Esophagus muscularis mucosa (tissue), 4 donors: Measurements from ENCODE around the gene NOSTRIN.

Experiments
- CTCF ChIP-seq, 3 experiments: fragments of 200-600 bp in 2 of 3; fragments of 450-650 bp in 1 of 3; sonication (generic) in 2 of 3; IDR thresholded peaks; one replicate each; pipeline ENCODE4 v1.5.1; 2017 to 2019; ENCODE audit warnings: antibody characterized with exemption in 3 of 3, mild to moderate bottlenecking in 2 of 3, moderate library complexity in 1 of 3
- EP300 ChIP-seq: sonication (generic); formaldehyde crosslinking; IDR thresholded peaks from one replicate; pipeline ENCODE4 v1.6.1; 2017; ENCODE audit warnings: antibody characterized with exemption
- POLR2A ChIP-seq: fragments of 450-650 bp; IDR thresholded peaks from one replicate; pipeline ENCODE4 v1.6.1; 2017; ENCODE audit warnings: antibody characterized with exemption, moderate library complexity, mild to moderate bottlenecking, low read depth
- POLR2AphosphoS5 ChIP-seq, 2 donors: sonication (generic); formaldehyde crosslinking; IDR thresholded peaks; one replicate each; pipeline ENCODE4 v1.6.1; 2017; ENCODE audit warnings: antibody characterized with exemption in 2 of 2

- TF ChIP-seq CTCF (IDR thresholded peaks at IDR 0.05) = no peak
- no peak for TF ChIP-seq POLR2AphosphoS5 (IDR thresholded peaks at IDR 0.05)
- no peak for TF ChIP-seq POLR2A
- no peak for TF ChIP-seq EP300
Observed at GRCh38 chr2:168894720-168895119, 92.3 kb downstream of the NOSTRIN start.
